Thyroid gland (tissue), 4 donors: ENCODE measurements around the gene TNRC18.

Experiments used
- POLR2A ChIP-seq, 2 donors: fragments of 450-650 bp; IDR thresholded peaks; one replicate each; pipeline ENCODE4 v1.6.1; 2017; ENCODE audit warnings: antibody characterized with exemption in 2 of 2, mild to moderate bottlenecking in 2 of 2, moderate library complexity in 1 of 2
- TF ChIP-seq, protein P1 (sequence below), 6 experiments: fragments of 200-600 bp in 3 of 6; fragments of 450-650 bp in 3 of 6; sonication (generic) in 3 of 6; IDR thresholded peaks; one replicate each; pipeline ENCODE4 v1.5.1; 2016 to 2019; ENCODE audit warnings: antibody characterized with exemption in 6 of 6, mild to moderate bottlenecking in 2 of 6, inconsistent platforms in 1 of 6, moderate library complexity in 1 of 6

DNA sequence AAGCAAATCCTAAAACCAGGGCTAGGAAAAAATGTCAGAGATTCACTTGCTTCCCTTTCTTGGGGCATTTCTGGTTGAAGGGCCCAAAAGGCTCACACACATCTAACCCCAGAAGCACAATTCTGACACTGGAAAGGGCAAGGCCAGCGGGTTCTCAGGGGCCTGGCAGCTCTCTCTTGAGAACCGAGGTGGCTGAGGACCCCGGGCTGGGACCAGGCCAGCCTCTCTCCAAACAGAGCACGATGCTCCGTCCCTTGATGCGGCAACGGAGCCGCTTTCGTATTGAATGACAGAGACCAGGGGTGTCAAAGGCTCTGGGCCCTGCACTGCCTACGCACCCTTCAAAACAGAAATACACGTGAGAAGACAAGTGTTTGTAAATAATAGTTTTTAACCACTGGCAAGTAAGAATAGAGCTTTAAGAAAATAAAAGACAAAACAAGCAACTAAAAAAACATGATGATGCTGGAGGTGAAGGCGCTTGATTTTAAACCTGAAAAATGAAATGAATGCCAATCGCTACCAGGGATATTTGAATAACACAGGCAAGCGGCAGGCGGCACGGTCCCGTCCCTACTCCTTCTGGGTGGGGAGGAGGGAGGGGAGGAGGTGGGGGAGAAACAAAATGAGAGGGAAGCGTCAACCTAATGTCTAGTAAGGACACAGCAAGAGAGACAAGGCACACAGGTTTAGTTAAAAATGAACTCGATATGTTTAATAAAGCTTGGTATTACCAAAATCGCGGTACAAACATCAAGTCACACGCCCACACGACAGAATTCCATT is 72.8 kb downstream of the TNRC18 start:
- TF ChIP-seq, protein P1, sequence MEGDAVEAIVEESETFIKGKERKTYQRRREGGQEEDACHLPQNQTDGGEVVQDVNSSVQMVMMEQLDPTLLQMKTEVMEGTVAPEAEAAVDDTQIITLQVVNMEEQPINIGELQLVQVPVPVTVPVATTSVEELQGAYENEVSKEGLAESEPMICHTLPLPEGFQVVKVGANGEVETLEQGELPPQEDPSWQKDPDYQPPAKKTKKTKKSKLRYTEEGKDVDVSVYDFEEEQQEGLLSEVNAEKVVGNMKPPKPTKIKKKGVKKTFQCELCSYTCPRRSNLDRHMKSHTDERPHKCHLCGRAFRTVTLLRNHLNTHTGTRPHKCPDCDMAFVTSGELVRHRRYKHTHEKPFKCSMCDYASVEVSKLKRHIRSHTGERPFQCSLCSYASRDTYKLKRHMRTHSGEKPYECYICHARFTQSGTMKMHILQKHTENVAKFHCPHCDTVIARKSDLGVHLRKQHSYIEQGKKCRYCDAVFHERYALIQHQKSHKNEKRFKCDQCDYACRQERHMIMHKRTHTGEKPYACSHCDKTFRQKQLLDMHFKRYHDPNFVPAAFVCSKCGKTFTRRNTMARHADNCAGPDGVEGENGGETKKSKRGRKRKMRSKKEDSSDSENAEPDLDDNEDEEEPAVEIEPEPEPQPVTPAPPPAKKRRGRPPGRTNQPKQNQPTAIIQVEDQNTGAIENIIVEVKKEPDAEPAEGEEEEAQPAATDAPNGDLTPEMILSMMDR (IDR thresholded peaks at IDR 0.05), result no peak
- TF ChIP-seq POLR2A (IDR thresholded peaks at IDR 0.05), result no peak
